ENCODE measurements around the gene CRYBA4.

- no peak for TF ChIP-seq POLR2AphosphoS5 (IDR thresholded peaks at IDR 0.05)
- no peak for TF ChIP-seq CTCF (IDR thresholded peaks at IDR 0.05 in 8 of 11, conservative IDR thresholded peaks at IDR 0.05 in 3 of 11)
Observed at GRCh38 chr22:26658161-26658560, 36.4 kb downstream of the CRYBA4 start.
